PC-3 (cell line): ENCODE measurements around the gene ZNF365. TPM values are rescaled to one million over a fixed set of nuclear protein-coding genes. Genes with fewer than 3 reads are reported as not detected.

Experiments
- ATAC-seq: fragments of 200-7000 bp; cut with Tn5 transposase; 2 replicates; pipeline ENCODE4 v1.9.1; 2020; ENCODE audit warnings: mild to moderate bottlenecking, moderate library complexity
- BruUV-seq: library from RNA; stranded (reverse); fragments of 400-500 nt; replicated peaks from 2 replicates; lab custom pipeline; 2021; lab: Mats Ljungman, UMichigan
- CTCF ChIA-PET: fragments of 300-600 bp; sonication (Branson Sonifier 250); formaldehyde crosslinking; loops from one replicate; lab custom pipeline; 2022; ENCODE audit warnings: antibody characterized with exemption; lab: Charles Lee
- POLR2A ChIA-PET: fragments of 300-600 bp; sonication (Branson Sonifier 250); formaldehyde crosslinking; loops from one replicate; lab custom pipeline; 2022; ENCODE audit warnings: antibody characterized with exemption; ENCODE audit not compliant: unreplicated experiment; lab: Charles Lee
- DNase-seq: peaks from one replicate; pipeline ENCODE4 v3.0.0-alpha.2; 2015
- H2AFZ ChIP-seq: fragments of 300-600 bp; sonication (generic); 2 replicates; pipeline ENCODE4 v1.6.0; 2016; ENCODE audit warnings: antibody characterized with exemption, low read length
- H3F3A ChIP-seq: fragments of 300-600 bp; sonication (generic); one replicate; pipeline ENCODE4 v1.6.0; 2017; ENCODE audit warnings: antibody characterized with exemption, low read length, control low read depth, mild to moderate bottlenecking; ENCODE audit not compliant: unreplicated experiment
- H3K27ac ChIP-seq: fragments of 300-600 bp; sonication (generic); 2 replicates; pipeline ENCODE4 v1.5.1; 2016; ENCODE audit warnings: mild to moderate bottlenecking, low read length
- H3K27me3 ChIP-seq: fragments of 300-600 bp; sonication (generic); 2 replicates; pipeline ENCODE4 v1.6.1; 2016; ENCODE audit warnings: low read length, mixed read lengths
- H3K36me3 ChIP-seq: fragments of 300-600 bp; sonication (generic); 2 replicates; pipeline ENCODE4 v1.6.1; 2016; ENCODE audit warnings: low read depth, mixed run types, low read length, mixed read lengths
- H3K4me1 ChIP-seq: fragments of 300-600 bp; sonication (generic); 2 replicates; pipeline ENCODE4 v1.5.1; 2016; ENCODE audit warnings: low read length; ENCODE audit not compliant: insufficient read depth
- H3K4me2 ChIP-seq: fragments of 300-600 bp; sonication (generic); 2 replicates; pipeline ENCODE4 v1.6.0; 2016; ENCODE audit warnings: low read length
- H3K4me3 ChIP-seq: fragments of 300-600 bp; sonication (generic); 2 replicates; pipeline ENCODE4 v1.5.1; 2016; ENCODE audit warnings: mild to moderate bottlenecking, low read length, mixed read lengths
- H3K79me2 ChIP-seq: fragments of 300-600 bp; sonication (generic); 2 replicates; pipeline ENCODE4 v1.6.1; 2017; ENCODE audit warnings: low read length, mixed read lengths
- H3K9ac ChIP-seq: fragments of 300-600 bp; sonication (generic); 2 replicates; pipeline ENCODE4 v1.6.0; 2016; ENCODE audit warnings: mild to moderate bottlenecking, low read length
- H3K9me2 ChIP-seq: fragments of 300-600 bp; sonication (generic); replicated peaks from 2 replicates; pipeline ENCODE4 v1.6.1; 2016; ENCODE audit warnings: mixed run types, low read length, mixed read lengths
- H3K9me3 ChIP-seq: fragments of 300-600 bp; sonication (generic); 2 replicates; pipeline ENCODE4 v1.6.1; 2016; ENCODE audit warnings: low read length, mixed read lengths
- H4K20me1 ChIP-seq: fragments of 300-600 bp; sonication (generic); 2 replicates; pipeline ENCODE4 v1.6.1; 2016; ENCODE audit warnings: low read length, mixed read lengths
- EZH2 ChIP-seq: fragments of 300-600 bp; sonication (generic); IDR thresholded peaks from one replicate; pipeline ENCODE4 v1.6.1; 2017; ENCODE audit warnings: antibody characterized with exemption, mild to moderate bottlenecking, low read length; ENCODE audit not compliant: unreplicated experiment
- EZH2phosphoT487 ChIP-seq: fragments of 300-600 bp; sonication (generic); IDR thresholded peaks from 2 replicates; pipeline ENCODE4 v1.6.1; 2018; ENCODE audit warnings: mild to moderate bottlenecking, antibody characterized with exemption, low read length, borderline replicate concordance
- intact Hi-C: fragments of 100-400 bp; cut with micrococcal nuclease; formaldehyde crosslinking; loops from 2 replicates; pipeline ENCODE4 v1.9.0; 2023
- total RNA-seq: library from RNA; depleted of rRNA; stranded (reverse); fragments of >200 nt; gene quantifications from 2 replicates; pipeline ENCODE4 v1.2.3, GENCODE V29; 2014
- TF ChIP-seq, protein P1 (sequence below): fragments of 300-600 bp; sonication (generic); conservative IDR thresholded peaks from 2 replicates; pipeline ENCODE4 v1.5.1; 2017; ENCODE audit warnings: antibody characterized with exemption, low read depth, mild to moderate bottlenecking, low read length

ZNF365 gene
- total RNA-seq, 1 experiment from 2014 or later: 20.2 TPM

DNA sequence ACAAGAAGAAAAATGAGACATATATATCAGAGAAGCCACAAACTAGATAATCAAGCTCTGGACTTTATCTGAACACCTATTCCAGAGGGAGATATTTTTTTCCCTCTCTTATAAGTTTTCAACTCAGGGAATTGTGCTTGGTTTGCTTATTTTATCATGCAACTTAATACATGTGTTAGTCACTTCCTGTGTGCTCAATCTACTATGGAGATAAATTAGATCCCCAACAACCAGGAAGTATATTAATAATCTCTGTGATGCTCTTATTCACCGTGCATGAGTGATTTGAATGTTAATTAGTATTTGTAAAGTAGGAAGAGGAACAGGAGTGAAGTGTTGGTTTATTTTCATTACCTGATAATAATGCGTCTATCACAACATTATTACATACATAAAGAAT is 38.8 kb upstream of the ZNF365 start:
- peaks cover 8% of the 10 kb centered on the region for H3K4me1 ChIP-seq
- peak; percentile 69 for DNase-seq

GRCh38 chr10:62336404-62336803 is 37.8 kb upstream of the ZNF365 start:
- intact Hi-C loops: no loop called here
- Histone ChIP-seq H3K4me3 (no peak overlapping the region), H3K27me3 (no peaks in the 10 kb centered on the region), H3K36me3 (peaks cover 18% of the 10 kb centered on the region; the same call in 1 of the 2 replicates), H3K27ac (no peak overlapping the region), H3F3A (no peaks in the 10 kb centered on the region), H3K9me3 (peaks cover 45% of the 10 kb centered on the region), H3K9me2 (no peaks in the 10 kb centered on the region), H3K4me2 (no peak overlapping the region), H3K79me2 (no peaks in the 10 kb centered on the region), H2AFZ (no peak overlapping the region), H3K9ac (no peak overlapping the region), H3K4me1 (peaks cover 8% of the 10 kb centered on the region), H4K20me1 (no peaks in the 10 kb centered on the region)
- POLR2A ChIA-PET: no interaction called here
- BruUV-seq: no TSS peak
- DNase-seq (no peak), ATAC-seq (no peak)
- TF ChIP-seq, protein P1, sequence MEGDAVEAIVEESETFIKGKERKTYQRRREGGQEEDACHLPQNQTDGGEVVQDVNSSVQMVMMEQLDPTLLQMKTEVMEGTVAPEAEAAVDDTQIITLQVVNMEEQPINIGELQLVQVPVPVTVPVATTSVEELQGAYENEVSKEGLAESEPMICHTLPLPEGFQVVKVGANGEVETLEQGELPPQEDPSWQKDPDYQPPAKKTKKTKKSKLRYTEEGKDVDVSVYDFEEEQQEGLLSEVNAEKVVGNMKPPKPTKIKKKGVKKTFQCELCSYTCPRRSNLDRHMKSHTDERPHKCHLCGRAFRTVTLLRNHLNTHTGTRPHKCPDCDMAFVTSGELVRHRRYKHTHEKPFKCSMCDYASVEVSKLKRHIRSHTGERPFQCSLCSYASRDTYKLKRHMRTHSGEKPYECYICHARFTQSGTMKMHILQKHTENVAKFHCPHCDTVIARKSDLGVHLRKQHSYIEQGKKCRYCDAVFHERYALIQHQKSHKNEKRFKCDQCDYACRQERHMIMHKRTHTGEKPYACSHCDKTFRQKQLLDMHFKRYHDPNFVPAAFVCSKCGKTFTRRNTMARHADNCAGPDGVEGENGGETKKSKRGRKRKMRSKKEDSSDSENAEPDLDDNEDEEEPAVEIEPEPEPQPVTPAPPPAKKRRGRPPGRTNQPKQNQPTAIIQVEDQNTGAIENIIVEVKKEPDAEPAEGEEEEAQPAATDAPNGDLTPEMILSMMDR: no peak
- no peak for TF ChIP-seq EZH2phosphoT487
- no peak for TF ChIP-seq EZH2
- CTCF ChIA-PET: interaction anchor here (0.7 kb wide), 1 partner anchor 481 kb away, joined by 4 read pairs; no protein-coding TSS in a partner anchor

More for the DNA sequence above, 38.8 kb upstream of the ZNF365 start:
- no peaks in the 10 kb centered on the region for H3K9me2 ChIP-seq
- H3K27me3 ChIP-seq: no peaks in the 10 kb centered on the region
- CTCF ChIA-PET: interaction anchor here (0.6 kb wide), 1 partner anchor 87 kb away, joined by 3 read pairs; no protein-coding TSS in a partner anchor
- H3K9ac ChIP-seq: no peak overlapping the region
- no peak overlapping the region for H2AFZ ChIP-seq
- no peak for TF ChIP-seq EZH2phosphoT487
- TF ChIP-seq EZH2: no peak
- TF ChIP-seq, protein P1: no peak
- intact Hi-C loops: loop anchor here (1.0 kb wide), 1 partner anchor 111 kb away; no protein-coding TSS in a partner anchor
- no peaks in the 10 kb centered on the region for H3F3A ChIP-seq
- no peaks in the 10 kb centered on the region for H4K20me1 ChIP-seq
- no peak overlapping the region for H3K27ac ChIP-seq
- POLR2A ChIA-PET: no interaction called here
- peak overlapping the region; percentile 2; the same call in 1 of the 2 replicates for H3K4me2 ChIP-seq
- peaks cover 34% of the 10 kb centered on the region for H3K9me3 ChIP-seq
- no TSS peak for BruUV-seq
- H3K4me3 ChIP-seq: no peak overlapping the region
- H3K79me2 ChIP-seq: no peaks in the 10 kb centered on the region
- peak; percentile 94 for ATAC-seq
- peaks cover 10% of the 10 kb centered on the region; the same call in 1 of the 2 replicates for H3K36me3 ChIP-seq

DNA sequence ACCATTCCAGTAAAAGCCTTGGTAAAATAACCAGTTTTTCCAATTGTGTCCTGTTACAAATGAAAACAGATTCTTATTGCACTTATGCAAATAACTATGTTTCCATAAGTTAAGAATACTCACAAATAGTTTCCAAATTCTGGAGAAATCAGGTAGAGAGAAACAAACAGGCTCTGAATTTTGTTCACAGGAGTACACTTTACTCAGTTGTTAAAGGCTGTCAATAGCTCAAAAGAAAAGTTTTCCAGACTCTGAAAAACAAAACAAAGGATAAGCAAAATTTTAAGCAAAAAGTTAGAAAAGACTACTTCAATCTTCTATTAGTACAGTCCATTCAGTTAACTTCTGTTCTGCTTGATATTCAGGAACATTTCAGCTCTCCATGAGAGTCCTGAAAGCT is 32.8 kb upstream of the ZNF365 start:
- H3K9ac ChIP-seq: no peak overlapping the region
- no peak overlapping the region for H3K4me2 ChIP-seq
- no TSS peak for BruUV-seq
- H4K20me1 ChIP-seq: no peaks in the 10 kb centered on the region
- H3K27me3 ChIP-seq: no peaks in the 10 kb centered on the region
- DNase-seq (peak; percentile 26), ATAC-seq (no peak)
- TF ChIP-seq, protein P1: no peak
- TF ChIP-seq EZH2: no peak
- TF ChIP-seq EZH2phosphoT487: no peak
- H3K9me2 ChIP-seq: no peaks in the 10 kb centered on the region
- H3K4me3 ChIP-seq: no peak overlapping the region
- peaks cover 58% of the 10 kb centered on the region for H3K9me3 ChIP-seq
- no peaks in the 10 kb centered on the region for H3F3A ChIP-seq
- CTCF ChIA-PET: no interaction called here
- POLR2A ChIA-PET: no interaction called here
- no peak overlapping the region for H2AFZ ChIP-seq
- H3K27ac ChIP-seq: no peak overlapping the region
- no peaks in the 10 kb centered on the region for H3K4me1 ChIP-seq
- H3K36me3 ChIP-seq: peaks cover 27% of the 10 kb centered on the region; the same call in 1 of the 2 replicates
- intact Hi-C loops: no loop called here
- no peaks in the 10 kb centered on the region for H3K79me2 ChIP-seq
